MCF 10A (cell line): ENCODE results near the gene GAD1. TPM values are rescaled to one million over a fixed set of nuclear protein-coding genes. Genes with fewer than 3 reads are reported as not detected.

ENCODE experiments used
- BruUV-seq: library from RNA; stranded (reverse); fragments of 400-500 nt; replicated peaks from 2 replicates; lab custom pipeline; 2021; lab: Mats Ljungman, UMichigan
- CTCF ChIA-PET: fragments of 300-600 bp; sonication (Branson Sonifier 250); formaldehyde crosslinking; extraction: SDS; loops from one replicate; lab custom pipeline; 2021; ENCODE audit warnings: antibody characterized with exemption, inconsistent platforms; lab: Yijun Ruan, JAX
- POLR2A ChIA-PET: fragments of 300-600, 350-650 bp; sonication (Branson Sonifier 250); formaldehyde crosslinking; extraction: SDS; loops from one replicate; lab custom pipeline; 2020; ENCODE audit warnings: antibody characterized with exemption, inconsistent platforms; lab: Yijun Ruan, JAX
- DNase-seq: peaks from one replicate; pipeline ENCODE4 v3.0.0-alpha.2; 2018; ENCODE audit not compliant: unreplicated experiment
- H3K27ac Mint-ChIP-seq: one replicate; pipeline ENCODE4 v1.8.0; 2022; ENCODE audit warnings: mild to moderate bottlenecking, low read depth, mixed read lengths; ENCODE audit not compliant: unreplicated experiment
- H3K27me3 Mint-ChIP-seq: one replicate; pipeline ENCODE4 v1.8.0; 2022; ENCODE audit warnings: mixed read lengths; ENCODE audit not compliant: insufficient read depth, unreplicated experiment
- H3K36me3 Mint-ChIP-seq: one replicate; pipeline ENCODE4 v1.8.0; 2022; ENCODE audit warnings: mild to moderate bottlenecking, moderate library complexity, mixed read lengths; ENCODE audit not compliant: insufficient read depth, unreplicated experiment
- H3K4me1 Mint-ChIP-seq: one replicate; pipeline ENCODE4 v1.8.0; 2022; ENCODE audit warnings: mixed read lengths; ENCODE audit not compliant: insufficient read depth, unreplicated experiment
- H3K4me3 Mint-ChIP-seq: one replicate; pipeline ENCODE4 v1.8.0; 2022; ENCODE audit warnings: mild to moderate bottlenecking, moderate library complexity, mixed read lengths; ENCODE audit not compliant: unreplicated experiment
- H3K9me3 Mint-ChIP-seq: one replicate; pipeline ENCODE4 v1.8.0; 2022; ENCODE audit warnings: mixed read lengths; ENCODE audit not compliant: unreplicated experiment
- CTCF ChIP-seq: fragments of 200-600 bp; IDR thresholded peaks from one replicate; pipeline ENCODE4 v1.8.0; 2022; ENCODE audit warnings: antibody characterized with exemption, mild to moderate bottlenecking; ENCODE audit not compliant: unreplicated experiment
- intact Hi-C: fragments of 100-400 bp; cut with micrococcal nuclease; formaldehyde crosslinking; loops from 2 replicates; pipeline ENCODE4 v1.14.1; 2022
- total RNA-seq: library from RNA; stranded (reverse); gene quantifications from 2 replicates; pipeline ENCODE4 v1.2.3, GENCODE V29; 2022

GAD1 gene
- total RNA-seq, 1 experiment from 2014 or later, result 2.5 TPM

DNA sequence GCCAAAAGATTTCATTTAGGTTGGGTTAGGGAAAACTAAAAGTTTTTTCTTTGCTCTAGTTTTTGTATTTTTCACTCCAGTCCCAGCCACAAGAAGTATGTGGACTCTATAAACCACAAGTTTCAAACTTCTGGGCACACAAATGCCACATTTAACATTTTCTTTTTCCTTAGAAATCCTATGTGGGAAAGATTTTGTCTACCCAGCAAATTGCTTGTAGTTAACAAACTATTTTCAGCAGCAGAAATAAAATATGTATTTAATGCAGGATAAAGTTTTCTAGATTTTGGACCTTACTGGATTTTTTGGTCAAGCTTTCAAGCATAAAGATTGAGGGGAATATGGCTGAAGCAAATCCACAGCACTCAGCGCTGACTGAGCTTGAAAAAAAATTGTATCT is 37.4 kb upstream of the GAD1 start:
- Mint-ChIP-seq H3K9me3 (no peaks in the 10 kb centered on the region), H3K27me3 (no peaks in the 10 kb centered on the region), H3K27ac (no peak overlapping the region), H3K4me3 (no peak overlapping the region), H3K36me3 (no peaks in the 10 kb centered on the region), H3K4me1 (no peaks in the 10 kb centered on the region)
- no peak for TF ChIP-seq CTCF
- intact Hi-C loops, result no loop called here
- no TSS peak for BruUV-seq
- ChIA-PET CTCF (interaction anchor here (0.6 to 1.4 kb wide), 4 partner anchors 33 to 424 kb away, joined by 3 read pairs; no protein-coding TSS in a partner anchor), POLR2A (interaction anchor here (0.7 kb wide), 1 partner anchor 35 kb away, joined by 4 read pairs; no protein-coding TSS in a partner anchor)
- DNase-seq, result no peak

GRCh38 chr2:170782673-170783072 is 34.0 kb upstream of the GAD1 start:
- no peaks in the 10 kb centered on the region for H3K36me3 Mint-ChIP-seq
- intact Hi-C loops, result no loop called here
- no peak for DNase-seq
- BruUV-seq, result no TSS peak
- POLR2A ChIA-PET, result interaction anchor here (1.2 to 2.4 kb wide), 3 partner anchors 11 to 44 kb away, joined by 3 to 7 read pairs (median 4); partner anchors contain the start of gene GAD1
- TF ChIP-seq CTCF, result no peak
- H3K4me3 Mint-ChIP-seq, result no peak overlapping the region
- no peaks in the 10 kb centered on the region for H3K9me3 Mint-ChIP-seq
- no peaks in the 10 kb centered on the region for H3K27me3 Mint-ChIP-seq
- no peak overlapping the region for H3K27ac Mint-ChIP-seq
- CTCF ChIA-PET, result interaction anchor here (0.6 to 1.0 kb wide), 3 partner anchors 30 to 408 kb away, joined by 3 to 6 read pairs (median 4); no protein-coding TSS in a partner anchor
- H3K4me1 Mint-ChIP-seq, result no peaks in the 10 kb centered on the region

GRCh38 chr2:170783549-170783948 is 33.1 kb upstream of the GAD1 start:
- ChIA-PET POLR2A (interaction anchor here (1.1 to 2.4 kb wide), 4 partner anchors 12 to 45 kb away, joined by 3 to 7 read pairs (median 4); partner anchors contain the start of genes ERICH2 and GAD1), CTCF (interaction anchor here (0.6 to 1.1 kb wide), 5 partner anchors 15 to 413 kb away, joined by 3 to 6 read pairs (median 3); no protein-coding TSS in a partner anchor)

DNA sequence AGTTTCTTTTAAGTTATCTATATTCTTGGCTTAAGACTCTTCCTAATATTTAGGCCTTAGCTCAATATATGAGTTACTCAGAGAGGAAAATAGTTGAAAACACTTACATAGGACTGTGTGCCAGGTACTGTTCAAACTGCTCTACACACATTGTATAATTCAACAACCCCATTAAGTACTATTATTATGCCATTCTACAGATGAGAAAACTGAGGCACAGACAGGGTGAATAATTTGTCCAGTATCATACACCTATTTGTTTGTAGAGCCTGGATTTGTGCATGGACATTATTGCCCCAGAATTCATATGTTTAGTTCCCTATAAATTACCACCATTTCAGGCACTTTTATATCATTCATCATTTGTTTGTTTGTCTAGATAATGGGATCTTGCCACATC is 17.7 kb upstream of the GAD1 start:
- H3K27ac Mint-ChIP-seq, result no peak overlapping the region
- CTCF ChIA-PET, result interaction anchor here (0.7 to 1.1 kb wide), 2 partner anchors 13 to 15 kb away, joined by 3 to 5 read pairs; no protein-coding TSS in a partner anchor
- H3K4me1 Mint-ChIP-seq, result no peaks in the 10 kb centered on the region
- no peak for TF ChIP-seq CTCF
- no TSS peak for BruUV-seq
- intact Hi-C loops, result no loop called here
- POLR2A ChIA-PET, result no interaction called here
- no peaks in the 10 kb centered on the region for H3K9me3 Mint-ChIP-seq
- no peak overlapping the region for H3K4me3 Mint-ChIP-seq
- no peaks in the 10 kb centered on the region for H3K27me3 Mint-ChIP-seq
- DNase-seq, result no peak
- H3K36me3 Mint-ChIP-seq, result no peaks in the 10 kb centered on the region

More at GRCh38 chr2:170783549-170783948, 33.1 kb upstream of the GAD1 start:
- H3K9me3 Mint-ChIP-seq, result no peaks in the 10 kb centered on the region
- BruUV-seq, result no TSS peak
- H3K27me3 Mint-ChIP-seq, result no peaks in the 10 kb centered on the region
- DNase-seq, result no peak
- no peaks in the 10 kb centered on the region for H3K4me1 Mint-ChIP-seq
- H3K4me3 Mint-ChIP-seq, result no peak overlapping the region
- H3K27ac Mint-ChIP-seq, result no peak overlapping the region
- no peak for TF ChIP-seq CTCF
- H3K36me3 Mint-ChIP-seq, result no peaks in the 10 kb centered on the region
- intact Hi-C loops, result no loop called here
